ENCODE results near the gene PRELID1.
A peak's percentile ranks its signal among the peaks of the same experiment; 100 is the strongest.
"Not testable (repeated sequence)": the region's sequence is repeated elsewhere in the genome, so short reads cannot be mapped to it uniquely, and the experiment has no call there.

The PRELID1 gene

GRCh38 chr5:177336603-177337494 is 33.2 kb downstream of the PRELID1 start:
- no peak for DNase-seq

GRCh38 chr5:177338251-177339106 is 34.9 kb downstream of the PRELID1 start:
- no peak for DNase-seq

- no peak for DNase-seq
Measured at GRCh38 chr5:177339107-177339638, 35.6 kb downstream of the PRELID1 start.

GRCh38 chr5:177343000-177343399 is 39.4 kb downstream of the PRELID1 start:
- not testable (repeated sequence) for DNase-seq

- DNase-seq: no peak
Measured at GRCh38 chr5:177343777-177344176, 40.2 kb downstream of the PRELID1 start.

- DNase-seq: no peak
Measured at GRCh38 chr5:177344891-177345290, 41.3 kb downstream of the PRELID1 start.

- DNase-seq: no peak
Measured at GRCh38 chr5:177346820-177347219, 43.2 kb downstream of the PRELID1 start.

GRCh38 chr5:177347699-177348098 is 44.1 kb downstream of the PRELID1 start:
- no peak for DNase-seq

GRCh38 chr5:177349362-177349647 is 45.7 kb downstream of the PRELID1 start:
- DNase-seq: no peak

- no peak for DNase-seq
Measured at GRCh38 chr5:177349762-177350161, 46.2 kb downstream of the PRELID1 start.

GRCh38 chr5:177350776-177351391 is 47.3 kb downstream of the PRELID1 start:
- DNase-seq: no peak

- DNase-seq: peak; percentile 94
Measured at GRCh38 chr5:177351392-177352329, 48.1 kb downstream of the PRELID1 start, which contains the start of gene LMAN2. LMAN2 (minus strand) TSS chr5:177351668; CDS start chr5:177351647, 21 bp downstream.

- DNase-seq: no peak
Measured at GRCh38 chr5:177353093-177353492, 49.5 kb downstream of the PRELID1 start.

GRCh38 chr5:177354256-177354655 is 50.7 kb downstream of the PRELID1 start:
- no peak for DNase-seq

GRCh38 chr5:177354711-177355110 is 51.1 kb downstream of the PRELID1 start:
- no peak for DNase-seq

GRCh38 chr5:177355162-177355867 is 51.7 kb downstream of the PRELID1 start:
- no peak for DNase-seq

- DNase-seq: no peak
Measured at GRCh38 chr5:177355868-177356168, 52.2 kb downstream of the PRELID1 start.
